GM13977 (cell line): ENCODE results near the gene NCAPD2.

ENCODE experiments used
- DNase-seq: peaks from one replicate; pipeline ENCODE4 v3.0.0; 2012; ENCODE audit warnings: low spot score
- in situ Hi-C: fragments of 300-500 bp; cut with MboI; formaldehyde crosslinking; loops from one replicate; pipeline ENCODE4 v1.12.0; 2022; ENCODE audit warnings: low sequenced_read_pairs, low pct_unique_long_range_greater_than_20kb, mixed read lengths, inconsistent platforms; ENCODE audit not compliant: unreplicated experiment
- TF ChIP-seq, protein P1 (sequence below): IDR thresholded peaks from 2 replicates; pipeline ENCODE4 v1.5.1; 2012; ENCODE audit warnings: mild to moderate bottlenecking, control low read depth; ENCODE audit not compliant: insufficient read depth; ENCODE audit errors: extremely low read depth, missing control alignments

The NCAPD2 gene

DNA sequence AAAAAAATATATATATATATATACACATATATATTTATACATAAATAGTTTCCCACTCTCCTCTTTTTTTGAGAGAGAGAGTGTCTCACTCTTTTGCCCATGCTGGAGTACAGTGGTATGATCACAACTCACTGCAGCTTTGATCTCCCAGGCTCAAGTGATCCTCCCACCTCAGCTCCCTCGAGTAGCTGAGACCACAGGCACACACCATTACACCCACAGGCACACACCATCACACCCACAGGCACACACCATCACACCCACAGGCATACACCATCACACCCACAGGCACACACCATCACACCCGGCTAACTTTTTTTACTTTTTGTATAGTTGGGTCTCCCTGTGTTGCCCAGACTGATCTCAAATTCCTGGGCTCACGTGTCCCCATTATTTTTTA is 26.3 kb downstream of the NCAPD2 start:
- TF ChIP-seq, protein P1, sequence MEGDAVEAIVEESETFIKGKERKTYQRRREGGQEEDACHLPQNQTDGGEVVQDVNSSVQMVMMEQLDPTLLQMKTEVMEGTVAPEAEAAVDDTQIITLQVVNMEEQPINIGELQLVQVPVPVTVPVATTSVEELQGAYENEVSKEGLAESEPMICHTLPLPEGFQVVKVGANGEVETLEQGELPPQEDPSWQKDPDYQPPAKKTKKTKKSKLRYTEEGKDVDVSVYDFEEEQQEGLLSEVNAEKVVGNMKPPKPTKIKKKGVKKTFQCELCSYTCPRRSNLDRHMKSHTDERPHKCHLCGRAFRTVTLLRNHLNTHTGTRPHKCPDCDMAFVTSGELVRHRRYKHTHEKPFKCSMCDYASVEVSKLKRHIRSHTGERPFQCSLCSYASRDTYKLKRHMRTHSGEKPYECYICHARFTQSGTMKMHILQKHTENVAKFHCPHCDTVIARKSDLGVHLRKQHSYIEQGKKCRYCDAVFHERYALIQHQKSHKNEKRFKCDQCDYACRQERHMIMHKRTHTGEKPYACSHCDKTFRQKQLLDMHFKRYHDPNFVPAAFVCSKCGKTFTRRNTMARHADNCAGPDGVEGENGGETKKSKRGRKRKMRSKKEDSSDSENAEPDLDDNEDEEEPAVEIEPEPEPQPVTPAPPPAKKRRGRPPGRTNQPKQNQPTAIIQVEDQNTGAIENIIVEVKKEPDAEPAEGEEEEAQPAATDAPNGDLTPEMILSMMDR, result no peak
- in situ Hi-C loops, result no loop called here
- no peak for DNase-seq

DNA sequence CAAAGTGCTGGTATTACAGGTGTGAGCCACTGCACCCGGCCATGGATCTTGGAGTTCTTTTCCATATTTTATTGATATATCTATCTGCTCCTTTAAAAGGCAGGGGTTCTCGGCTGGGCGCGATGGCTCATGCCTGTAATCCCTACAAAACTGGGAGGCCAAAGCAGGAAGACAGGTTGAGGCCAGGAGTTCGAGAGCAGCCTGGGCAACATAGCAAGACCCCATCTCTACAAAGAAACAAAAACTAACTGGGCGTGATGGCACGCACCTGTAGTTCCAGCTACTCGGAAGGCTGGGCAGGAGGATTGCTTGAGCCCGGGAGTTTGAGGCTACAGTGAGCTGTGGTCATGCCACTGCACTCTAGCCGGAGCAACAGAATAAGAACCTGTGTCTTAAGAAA is 28.3 kb downstream of the NCAPD2 start:
- DNase-seq, result no peak
- in situ Hi-C loops, result no loop called here
- TF ChIP-seq, protein P1, result no peak

DNA sequence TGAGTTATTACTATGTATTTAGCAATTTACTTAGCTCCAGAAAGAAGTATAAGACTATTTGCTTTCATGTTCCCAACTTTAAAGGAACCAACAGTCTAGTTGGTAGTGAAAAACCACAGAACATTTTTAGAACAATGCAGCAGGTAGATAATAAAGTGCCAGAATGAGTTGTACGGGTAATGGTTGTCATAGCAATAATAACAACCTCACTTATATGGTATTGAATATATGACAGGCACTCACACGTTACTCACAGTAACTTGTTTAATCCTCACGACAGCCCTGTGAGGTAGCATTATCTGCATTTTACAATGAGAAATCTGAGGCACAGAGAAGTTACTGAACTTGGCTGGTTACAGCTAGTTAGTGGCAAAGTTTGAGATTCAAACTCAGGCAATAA is 29.8 kb downstream of the NCAPD2 start:
- TF ChIP-seq, protein P1, result no peak
- in situ Hi-C loops, result no loop called here
- no peak for DNase-seq

DNA sequence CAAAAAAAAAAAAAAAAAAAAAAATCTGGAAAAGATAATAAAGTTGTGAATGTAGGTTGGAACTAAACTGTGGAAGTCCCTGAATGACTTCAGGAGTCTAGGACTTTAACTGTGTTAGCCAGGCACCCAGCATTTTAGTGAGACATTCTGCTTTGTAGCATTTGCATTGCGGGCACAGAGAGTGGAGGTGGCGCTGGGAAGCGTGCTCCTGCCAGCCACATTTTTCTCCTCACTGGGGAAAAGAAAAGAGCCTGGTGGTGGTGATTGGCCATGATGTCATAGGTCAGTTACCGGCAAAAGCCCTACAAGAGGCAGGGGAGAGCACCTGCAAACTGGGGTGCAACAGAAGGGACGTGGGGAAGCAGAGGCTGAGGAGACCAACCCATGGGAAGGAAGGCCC is 30.7 kb downstream of the NCAPD2 start:
- TF ChIP-seq, protein P1, result no peak
- DNase-seq, result no peak
- in situ Hi-C loops, result no loop called here

DNA sequence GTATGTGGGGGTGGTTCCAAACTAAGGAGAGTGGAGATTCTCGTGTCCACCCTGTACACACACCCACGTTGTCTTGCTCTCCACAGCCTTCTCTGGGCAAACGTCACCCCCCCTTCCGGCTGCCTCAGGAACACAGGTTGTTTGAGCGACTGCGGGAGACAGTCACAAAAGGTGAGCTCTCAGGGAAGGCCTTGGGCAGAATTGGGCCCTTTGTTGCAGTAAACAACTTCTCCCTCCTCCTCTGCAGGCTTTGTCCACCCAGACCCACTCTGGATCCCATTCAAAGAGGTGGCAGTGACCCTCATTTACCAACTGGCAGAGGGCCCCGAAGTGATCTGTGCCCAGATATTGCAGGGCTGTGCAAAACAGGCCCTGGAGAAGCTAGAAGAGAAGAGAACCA is 32.3 kb downstream of the NCAPD2 start:
- no peak for DNase-seq
- in situ Hi-C loops, result no loop called here
- TF ChIP-seq, protein P1, result no peak

DNA sequence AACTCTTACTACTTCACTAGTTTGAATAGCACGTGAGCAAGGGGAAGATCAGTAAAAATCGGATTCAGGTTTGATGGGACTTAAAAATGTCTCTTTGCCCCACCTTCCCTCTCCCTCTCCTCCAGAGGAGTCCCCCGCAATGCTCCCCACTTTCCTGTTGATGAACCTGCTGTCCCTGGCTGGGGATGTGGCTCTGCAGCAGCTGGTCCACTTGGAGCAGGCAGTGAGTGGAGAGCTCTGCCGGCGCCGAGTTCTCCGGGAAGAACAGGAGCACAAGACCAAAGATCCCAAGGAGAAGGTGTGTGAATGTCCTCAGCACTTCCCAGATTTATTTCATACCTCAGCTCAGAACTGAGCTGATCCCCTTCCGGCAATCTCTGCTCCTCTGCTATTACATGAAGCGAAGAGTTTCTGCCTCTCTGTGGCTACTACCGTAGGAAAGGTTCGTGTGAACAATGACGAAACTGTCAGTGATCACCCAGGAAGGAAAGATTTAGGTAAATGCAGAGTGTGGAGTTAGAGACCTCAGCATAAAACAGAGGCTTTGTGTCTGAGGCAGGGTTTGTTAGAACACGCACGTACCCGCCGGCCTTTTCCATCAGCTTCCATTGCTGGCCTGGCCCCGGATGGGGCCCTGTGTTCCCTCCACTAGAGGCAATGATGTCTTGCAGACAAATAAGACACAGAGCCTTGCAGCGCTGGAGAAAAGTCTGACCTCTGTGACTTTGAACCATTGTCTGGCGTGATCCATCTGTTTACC is 33.0 kb downstream of the NCAPD2 start:
- in situ Hi-C loops, result no loop called here
- TF ChIP-seq, protein P1, result no peak

More for the DNA sequence above, 33.0 kb downstream of the NCAPD2 start:
- DNase-seq, result no peak
